Adipose tissue (tissue), 3 donors: ENCODE results near the gene ZBED3. TPM values are rescaled to one million over a fixed set of nuclear protein-coding genes. Genes with fewer than 3 reads are reported as not detected.

Source experiments
- H3K27ac ChIP-seq: one replicate; pipeline ENCODE4 v1.5.1; 2013; ENCODE audit warnings: low read depth, low read length
- WGBS, 3 donors: extraction: QIAGEN DNeasy Blood & Tissue Kit; methylation state at CpG; one replicate each; pipeline ENCODE4 v1.1.7; 2013; 5-methylcytosine and 5-hydroxymethylcytosine counted together
- polyA plus RNA-seq, 3 donors: library from polyadenylated mRNA; stranded (reverse); fragments of 200-250 nt; gene quantifications; one replicate each; pipeline ENCODE4 v1.2.3, GENCODE V29; 2013
- donor health status: healthy with polysubstance abuse.
- donor health status: Bipolar disorder and iron deficiency.
- donor health status: healthy.

Gene ZBED3
- polyA plus RNA-seq, 3 donors, result 8.2 to 30.0 (median 13.2) TPM

GRCh38 chr5:77028631-77029375, 58.3 kb downstream of the ZBED3 start:
- no peak overlapping the region for H3K27ac ChIP-seq
- whole genome bisulfite sequencing, 3 donors, result 88 to 98% (median 91%) methylated on average over 4 of the region's 4 CpGs

- WGBS, 3 donors, result 52 to 75% (median 74%) methylated on average over 1 of the region's 1 CpG
Observed at GRCh38 chr5:77024490-77024889, 62.6 kb downstream of the ZBED3 start.

GRCh38 chr5:77022511-77023417, 64.3 kb downstream of the ZBED3 start:
- 52 to 69% (median 65%) methylated on average over 7 of the region's 7 CpGs for WGBS, 3 donors
- H3K27ac ChIP-seq, result no peak overlapping the region

More at GRCh38 chr5:77024490-77024889, 62.6 kb downstream of the ZBED3 start:
- no peak overlapping the region for H3K27ac ChIP-seq

Other genes with a start within 250 kb of the ZBED3 start
- gene S100Z, start 237.3 kb downstream of the ZBED3 start, polyA plus RNA-seq, result under 1 TPM; 0.03 to 0.34 (median 0.16) TPM
- gene CRHBP, start 134.2 kb downstream of the ZBED3 start, polyA plus RNA-seq, result 1 to 10 TPM in 2 of 3 donors, under 1 TPM in 1; 0.05 to 4.7 (median 2.7) TPM
- 10 to 100 TPM in 1 of 3 donors, 1 to 10 TPM in 2; 5.6 to 12.5 (median 8.7) TPM for gene AGGF1, start 56.9 kb downstream of the ZBED3 start, polyA plus RNA-seq
- gene PDE8B, start 123.4 kb upstream of the ZBED3 start, polyA plus RNA-seq, result 10 to 100 TPM in 1 of 3 donors, 1 to 10 TPM in 2; 5.4 to 35.0 (median 9.8) TPM